Measurements from ENCODE around the gene ABHD12B. TPM values are rescaled to one million over a fixed set of nuclear protein-coding genes. Genes with fewer than 3 reads are reported as not detected.

Gene ABHD12B
- total and polyA plus RNA-seq, 9 of the 15 experiments (the other 6 are each of a cell fraction or from before 2014, with no cell fraction given), result not detected

- Histone ChIP-seq H3K79me2 (ENCODE audit: control insufficient read depth, insufficient read depth, low read length) (no peaks in the 10 kb centered on the region), H2AFZ (ENCODE audit: low read depth, low read length) (no peak overlapping the region), H3K36me3 (ENCODE audit: control insufficient read depth, insufficient read depth, low read length) (no peaks in the 10 kb centered on the region), H3K27me3 (ENCODE audit: control insufficient read depth in 2 of 2, insufficient read depth in 2 of 2, low read length in 2 of 2) (no peaks in the 10 kb centered on the region), H3K9ac (ENCODE audit: insufficient read depth in 1 of 2, low read depth in 2 of 2, low read length in 2 of 2) (no peak overlapping the region), H3K27ac (ENCODE audit: extremely low read depth, low read depth, low read length) (no peak overlapping the region), H4K20me1 (replicated peaks; ENCODE audit: control insufficient read depth, insufficient read depth, low read length) (no peaks in the 10 kb centered on the region), H3K9me1 (ENCODE audit: control insufficient read depth, insufficient read depth, low read length) (no peaks in the 10 kb centered on the region), H3K4me1 (replicated peaks in 1 of 2; ENCODE audit: control insufficient read depth in 2 of 2, insufficient read depth in 2 of 2, low read length in 2 of 2) (no peaks in the 10 kb centered on the region), H3K4me2 (ENCODE audit: insufficient read depth, low read length) (no peak overlapping the region), H3K9me3 (replicated peaks; ENCODE audit: control insufficient read depth, insufficient read depth, low read depth, low read length) (no peaks in the 10 kb centered on the region), H3K4me3 (no peak overlapping the region)
- 27% methylated on average over 6 of the region's 6 CpGs for WGBS (ENCODE audit: insufficient coverage, low coverage, missing lambda C conversion rate)
- ATAC-seq (no peak), FAIRE-seq (no peak), DNase-seq (ENCODE audit: extremely low read depth in 1 of 4, low spot score in 3 of 4) (no peak)
- in situ Hi-C loops (cut with MboI) (no loop called here), intact Hi-C loops (cut with micrococcal nuclease) (no loop called here)
- POLR2A ChIA-PET, result no interaction called here
- TF ChIP-seq ZNF253 (CRISPR knock-in tag; conservative IDR thresholded peaks at IDR 0.05) (no peak), EP400 (IDR thresholded peaks at IDR 0.05) (no peak), E2F6 (IDR thresholded peaks at IDR 0.05; ENCODE audit: borderline replicate concordance in 1 of 2, extremely low read depth in 1 of 2, insufficient read depth in 1 of 2, insufficient read length in 1 of 2, low read depth in 1 of 2, low read length in 1 of 2, poor library complexity in 1 of 2, severe bottlenecking in 1 of 2) (no peak), PTBP1 (IDR thresholded peaks at IDR 0.05; ENCODE audit: low read depth, low read length) (no peak), KDM5B (IDR thresholded peaks at IDR 0.05; ENCODE audit: insufficient replicate concordance, low read depth, low read length) (no peak), SMARCB1 (IDR thresholded peaks at IDR 0.05; ENCODE audit: insufficient read length, low read depth) (no peak), SMAD2 (IDR thresholded peaks at IDR 0.05; ENCODE audit: low read depth, low read length) (no peak), EGR1 (conservative IDR thresholded peaks at IDR 0.05) (no peak), PHB2 (IDR thresholded peaks at IDR 0.05; ENCODE audit: low read depth) (no peak), RFX5 (IDR thresholded peaks at IDR 0.05; ENCODE audit: low read depth, low read length) (no peak)
- TF ChIP-seq, protein P1, sequence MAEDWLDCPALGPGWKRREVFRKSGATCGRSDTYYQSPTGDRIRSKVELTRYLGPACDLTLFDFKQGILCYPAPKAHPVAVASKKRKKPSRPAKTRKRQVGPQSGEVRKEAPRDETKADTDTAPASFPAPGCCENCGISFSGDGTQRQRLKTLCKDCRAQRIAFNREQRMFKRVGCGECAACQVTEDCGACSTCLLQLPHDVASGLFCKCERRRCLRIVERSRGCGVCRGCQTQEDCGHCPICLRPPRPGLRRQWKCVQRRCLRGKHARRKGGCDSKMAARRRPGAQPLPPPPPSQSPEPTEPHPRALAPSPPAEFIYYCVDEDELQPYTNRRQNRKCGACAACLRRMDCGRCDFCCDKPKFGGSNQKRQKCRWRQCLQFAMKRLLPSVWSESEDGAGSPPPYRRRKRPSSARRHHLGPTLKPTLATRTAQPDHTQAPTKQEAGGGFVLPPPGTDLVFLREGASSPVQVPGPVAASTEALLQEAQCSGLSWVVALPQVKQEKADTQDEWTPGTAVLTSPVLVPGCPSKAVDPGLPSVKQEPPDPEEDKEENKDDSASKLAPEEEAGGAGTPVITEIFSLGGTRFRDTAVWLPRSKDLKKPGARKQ (CRISPR knock-in tag; IDR thresholded peaks at IDR 0.05), result no peak
- BruUV-seq (replicated peaks), result no TSS peak
- CTCF ChIA-PET (ENCODE audit: low intra/inter-chr PET ratio), result no interaction called here
Measured at GRCh38 chr14:50897658-50898175, 25.9 kb downstream of the ABHD12B start.
